Amygdala (tissue), 56 donors: ENCODE results near the gene GRM3.
A peak's percentile ranks its signal among the peaks of the same experiment; 100 is the strongest.

Experiments used
- DNase-seq, 56 donors: peaks; one replicate each; lab custom pipeline; 2025; lab: John Stamatoyannopoulos, UW

Gene GRM3

DNA sequence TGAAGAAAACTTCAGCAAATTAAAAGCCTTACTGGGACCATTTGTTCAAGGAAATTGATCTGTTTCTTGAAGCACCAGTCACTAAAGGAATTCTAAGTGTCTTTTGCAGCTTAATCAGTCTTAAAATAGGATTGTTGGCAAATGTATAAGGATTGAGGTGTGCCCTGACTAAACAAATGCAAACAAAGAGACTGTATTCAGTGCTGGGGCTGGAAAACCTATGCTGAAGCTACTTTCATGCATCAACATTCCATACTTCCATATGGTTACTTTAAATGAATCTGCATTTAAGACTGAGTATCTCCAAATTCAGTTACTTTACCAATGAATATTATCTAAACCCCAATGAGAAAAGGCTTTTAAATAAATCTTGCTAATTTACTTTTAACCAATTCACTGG, 232.4 kb downstream of the GRM3 start:
- no peak for DNase-seq

DNA sequence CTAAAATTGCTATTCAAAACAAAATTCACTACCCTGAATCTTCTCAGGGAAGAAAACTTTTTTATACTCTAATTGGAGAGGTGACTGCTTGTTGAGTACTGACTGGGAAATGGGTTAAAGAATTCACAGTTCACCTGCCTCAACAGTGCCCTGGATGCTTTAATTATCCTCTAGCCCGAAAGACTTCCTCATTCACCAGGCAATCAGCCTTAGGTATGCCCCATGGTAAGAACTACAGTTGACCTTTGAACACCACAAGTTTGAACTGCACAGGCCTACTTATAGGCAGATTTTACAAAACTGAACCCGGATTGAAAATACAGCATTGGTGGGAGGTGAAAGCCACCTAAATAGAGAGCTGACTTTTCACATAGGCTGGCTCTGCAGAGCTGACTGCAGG, 240.4 kb downstream of the GRM3 start:
- no peak for DNase-seq

DNA sequence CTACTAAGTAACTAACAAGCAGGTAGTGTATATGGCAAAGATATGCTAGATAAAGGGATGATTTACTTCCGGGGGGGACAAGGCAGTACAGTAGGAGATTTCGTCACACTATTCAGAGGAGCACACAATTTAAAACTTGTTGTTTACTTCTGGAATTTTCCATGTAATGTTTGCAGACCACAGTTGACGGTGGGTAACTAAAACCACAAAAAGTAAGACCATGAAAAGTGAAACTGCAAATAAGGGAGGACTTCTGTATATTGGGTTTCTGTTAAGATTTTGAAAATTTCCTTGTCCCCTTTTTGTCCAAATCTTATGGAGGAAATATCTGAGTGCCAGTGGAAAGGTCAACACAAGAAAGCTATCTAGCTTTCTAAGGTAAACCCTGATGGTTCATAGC, 245.8 kb downstream of the GRM3 start:
- DNase-seq = no peak

DNA sequence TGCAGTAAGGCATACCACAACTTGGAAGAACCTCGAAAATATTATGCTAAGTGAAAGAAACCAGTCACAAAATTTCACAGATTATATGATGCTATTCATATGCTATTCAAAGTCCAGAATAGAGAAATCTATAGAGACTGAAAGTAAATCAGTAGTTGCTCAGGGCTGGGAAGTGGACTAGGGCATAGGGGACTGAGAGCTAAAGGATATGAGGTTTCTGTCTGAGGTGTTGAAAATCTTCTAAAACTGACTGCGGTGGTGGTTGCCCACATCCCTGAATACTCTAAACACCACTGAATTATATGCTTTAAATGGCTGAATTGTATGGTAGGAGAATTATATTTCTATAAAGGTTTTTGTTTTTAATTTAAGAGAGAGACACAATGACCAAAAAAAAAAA, 254.5 kb downstream of the GRM3 start:
- DNase-seq = no peak

DNA sequence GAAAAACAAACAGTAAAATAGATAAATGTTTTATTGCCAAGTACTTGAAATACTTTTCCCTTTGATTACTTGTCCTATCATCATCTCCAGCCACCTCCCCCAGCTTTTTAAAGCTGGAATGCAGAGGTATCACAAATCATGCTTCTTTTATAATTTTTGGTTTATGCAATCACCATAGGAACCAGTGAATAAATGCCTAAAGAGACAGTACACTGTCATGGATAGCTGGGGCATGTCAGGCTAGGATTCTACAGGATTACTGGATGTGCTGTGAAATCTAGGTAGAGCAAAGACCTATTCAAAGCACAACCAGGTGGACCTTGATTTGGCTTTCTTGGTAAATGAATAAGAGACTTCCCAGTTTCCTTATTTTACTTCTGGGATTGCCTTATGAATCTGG, 257.2 kb downstream of the GRM3 start:
- no peak for DNase-seq

DNA sequence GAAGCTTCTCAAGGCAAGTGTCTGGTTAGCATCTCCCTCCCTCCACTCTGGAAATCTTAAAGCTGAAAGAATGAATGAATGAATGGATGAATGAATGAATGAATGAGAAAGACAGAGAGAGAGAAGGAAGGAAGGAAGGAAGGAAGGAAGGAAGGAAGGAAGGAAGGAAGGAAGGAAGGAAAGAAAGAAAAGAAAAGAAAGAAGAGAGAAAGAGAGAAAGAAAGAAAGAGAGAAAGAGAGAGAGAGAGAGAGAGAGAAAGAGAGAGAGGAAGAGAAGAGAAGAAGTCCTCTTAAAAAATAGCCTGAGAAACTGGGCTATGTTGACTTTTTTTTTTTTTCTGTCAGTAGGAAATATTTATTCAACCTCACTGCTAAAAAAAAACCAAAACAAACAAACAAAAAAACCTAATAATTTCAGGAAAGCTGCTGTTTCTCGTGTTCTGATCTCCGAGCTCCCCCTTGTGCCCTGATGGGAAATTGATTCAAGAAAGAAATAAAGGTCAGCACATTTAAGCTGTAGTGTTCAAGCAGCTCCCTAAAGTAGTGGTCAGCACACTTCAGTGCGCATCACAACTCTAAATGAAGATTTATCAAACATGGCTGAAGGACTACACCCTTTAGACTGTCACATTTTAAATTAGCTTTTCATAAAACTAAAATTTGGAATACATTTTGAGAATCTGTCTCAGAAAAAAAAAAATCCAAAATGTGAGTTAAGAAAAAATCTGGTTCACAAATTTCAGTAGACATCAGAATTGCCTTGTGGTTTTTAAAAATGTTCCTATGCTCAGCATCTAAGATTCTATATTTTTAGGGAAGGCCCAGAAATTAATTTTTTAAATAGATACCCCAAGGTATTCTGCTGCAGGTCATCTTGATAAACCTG, 261.5 kb downstream of the GRM3 start:
- peak in 10 of 56 donors; percentile 0 to 57 (median 6) for DNase-seq

DNA sequence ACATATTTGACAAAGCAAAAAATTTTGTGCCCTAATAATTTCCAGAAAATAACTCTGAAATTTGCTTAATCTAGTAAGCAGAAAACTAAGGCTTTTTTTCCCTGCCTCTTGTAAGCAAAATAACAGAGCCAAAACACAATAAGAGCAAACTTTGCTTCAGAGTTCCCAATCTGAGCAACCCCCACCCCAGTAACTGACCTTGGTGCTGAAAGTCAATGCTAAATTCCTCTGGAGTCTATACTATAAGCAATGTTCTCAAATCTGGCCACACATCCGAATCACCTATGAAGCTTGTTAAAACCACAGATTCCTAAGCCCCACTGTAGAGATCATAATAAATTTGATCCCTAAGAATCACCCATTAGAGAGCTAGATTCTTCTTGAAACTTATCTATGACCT, 265.2 kb downstream of the GRM3 start:
- no peak for DNase-seq

DNA sequence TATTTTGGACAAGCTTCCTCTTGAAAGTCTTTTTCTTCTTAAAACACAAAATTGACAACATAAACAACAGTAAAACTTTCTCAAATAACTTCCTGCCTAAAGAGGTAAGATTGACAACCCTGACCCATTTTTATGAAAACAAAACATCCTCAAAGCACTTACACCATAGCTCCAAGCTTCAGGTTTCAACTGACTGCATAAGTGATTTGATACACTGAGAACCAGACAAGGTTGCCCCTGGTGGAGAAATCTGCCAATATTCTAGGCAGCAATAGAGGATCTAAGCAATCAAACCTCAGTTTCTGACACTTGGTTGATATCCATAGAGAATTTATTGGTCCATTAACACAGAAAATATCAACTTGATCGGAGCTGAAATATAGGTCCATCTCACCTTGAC, 267.9 kb downstream of the GRM3 start:
- DNase-seq = no peak

DNA sequence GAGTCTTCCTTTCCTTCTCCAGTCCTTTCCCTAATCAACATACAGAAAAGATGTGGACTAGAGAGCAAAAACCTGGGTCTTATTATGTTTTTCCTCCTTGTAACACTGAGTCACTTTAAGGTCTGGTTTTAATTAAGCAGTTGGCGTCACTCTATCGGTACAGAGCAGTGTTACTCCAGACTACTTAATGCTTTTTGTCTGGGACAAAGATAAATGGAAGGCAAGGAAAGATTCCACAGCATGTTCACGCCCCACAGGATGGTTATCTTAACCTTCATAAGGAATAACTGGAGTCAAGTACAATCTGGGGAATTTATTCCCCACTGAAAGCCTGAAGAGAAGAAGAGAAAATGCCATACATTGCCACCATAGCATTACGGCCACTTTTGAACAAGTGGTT, 270.0 kb downstream of the GRM3 start:
- DNase-seq = no peak
